SK-N-SH (cell line): ENCODE data around the gene LRRC40. TPM values are rescaled to one million over a fixed set of nuclear protein-coding genes. Genes with fewer than 3 reads are reported as not detected.

Experiments
- CTCF ChIA-PET: fragments of 300-600, 350-600 bp; formaldehyde crosslinking; extraction: SDS; loops from one replicate; lab custom pipeline; 2021; lab: Yijun Ruan, JAX
- POLR2A ChIA-PET: fragments of 350-600 bp; sonication (Branson Sonifier 250); formaldehyde crosslinking; extraction: SDS; loops from one replicate; lab custom pipeline; 2020; ENCODE audit warnings: antibody characterized with exemption, inconsistent platforms; lab: Yijun Ruan, JAX
- DNase-seq: peaks from one replicate; pipeline ENCODE4 v3.0.0; 2012
- H2AFZ ChIP-seq: fragments of 200-600 bp; sonication (generic); 2 replicates; pipeline ENCODE4 v1.8.1; 2016; ENCODE audit warnings: antibody characterized with exemption, mild to moderate bottlenecking, low read depth
- H3F3A ChIP-seq: fragments of 200-600 bp; sonication (generic); replicated peaks from 2 replicates; pipeline ENCODE3; 2016; ENCODE audit warnings: antibody characterized with exemption, mild to moderate bottlenecking; ENCODE audit not compliant: insufficient read depth
- H3K27ac ChIP-seq, 2 experiments: fragments of 200-500 bp in 1 of 2; fragments of 200-600 bp in 1 of 2; sonication (Bioruptor generic) in 1 of 2; sonication (generic), shearing (Covaris generic) in 1 of 2; 2 replicates each; pipeline versions ENCODE4 v1.5.1 to v1.6.1; 2014 to 2016; ENCODE audit warnings: low read depth in 2 of 2, inconsistent platforms in 1 of 2, low read length in 1 of 2, mild to moderate bottlenecking in 1 of 2, mixed read lengths in 1 of 2
- H3K27me3 ChIP-seq: fragments of 200-600 bp; sonication (generic), shearing (Covaris generic); 2 replicates; pipeline ENCODE4 v1.6.1; 2016; ENCODE audit warnings: mixed run types; ENCODE audit not compliant: insufficient read depth
- H3K36me3 ChIP-seq, 2 experiments: fragments of 200-500 bp in 1 of 2; fragments of 200-600 bp in 1 of 2; sonication (Bioruptor generic) in 1 of 2; sonication (generic) in 1 of 2; replicated peaks in 1 of 2; 2 replicates each; pipeline versions ENCODE3 to v1.5.1; 2014 to 2016; ENCODE audit warnings: low read length in 1 of 2, mild to moderate bottlenecking in 1 of 2; ENCODE audit not compliant: insufficient read depth in 2 of 2, control insufficient read depth in 1 of 2
- H3K4me1 ChIP-seq, 2 experiments: fragments of 200-500 bp in 1 of 2; fragments of 200-600 bp in 1 of 2; sonication (Bioruptor generic) in 1 of 2; sonication (generic), shearing (Covaris generic) in 1 of 2; 2 replicates each; pipeline versions ENCODE4 v1.5.1 to v1.6.1; 2014 to 2016; ENCODE audit warnings: low read depth in 1 of 2, low read length in 1 of 2, mixed run types in 1 of 2; ENCODE audit not compliant: insufficient read depth in 2 of 2, control insufficient read depth in 1 of 2
- H3K4me2 ChIP-seq: fragments of 200-600 bp; sonication (generic), shearing (Covaris generic); 2 replicates; pipeline ENCODE4 v1.6.1; 2017; ENCODE audit warnings: mixed run types
- H3K4me3 ChIP-seq, 2 experiments: fragments of 200-500 bp in 1 of 2; fragments of 200-600 bp in 1 of 2; sonication (Bioruptor generic) in 1 of 2; sonication (generic), shearing (Covaris generic) in 1 of 2; 2 replicates each; pipeline versions ENCODE4 v1.5.1 to v1.8.1; 2014 to 2016; ENCODE audit warnings: low read depth in 2 of 2, inconsistent platforms in 1 of 2, low read length in 1 of 2, mild to moderate bottlenecking in 1 of 2, mixed read lengths in 1 of 2, moderate library complexity in 1 of 2
- H3K79me2 ChIP-seq: fragments of 200-600 bp; sonication (generic); 2 replicates; pipeline ENCODE4 v1.8.1; 2017; ENCODE audit warnings: mild to moderate bottlenecking; ENCODE audit not compliant: insufficient read depth
- H3K9ac ChIP-seq: fragments of 200-600 bp; sonication (generic); 2 replicates; pipeline ENCODE4 v1.6.1; 2017; ENCODE audit warnings: mixed run types
- H3K9me2 ChIP-seq: fragments of 200-600 bp; sonication (generic); 2 replicates; pipeline ENCODE4 v1.6.1; 2017; ENCODE audit warnings: mixed run types
- H3K9me3 ChIP-seq: fragments of 200-600 bp; sonication (generic); 2 replicates; pipeline ENCODE4 v1.6.1; 2017; ENCODE audit warnings: mixed run types, mild to moderate bottlenecking, moderate library complexity
- H4K20me1 ChIP-seq: fragments of 200-600 bp; sonication (generic); 2 replicates; pipeline ENCODE4 v1.6.1; 2017; ENCODE audit warnings: mild to moderate bottlenecking, mixed run types; ENCODE audit not compliant: insufficient read depth
- CHD2 ChIP-seq: fragments of 150-350 bp; IDR thresholded peaks from 2 replicates; pipeline ENCODE4 v1.6.1; 2018; ENCODE audit warnings: low read length; ENCODE audit not compliant: partially characterized antibody
- CTCF ChIP-seq: fragments of 200-600 bp; sonication (generic); IDR thresholded peaks from 2 replicates; pipeline ENCODE4 v1.6.1; 2017; ENCODE audit warnings: antibody characterized with exemption, mild to moderate bottlenecking, moderate library complexity
- ELF1 ChIP-seq: IDR thresholded peaks from 2 replicates; pipeline ENCODE4 v1.4.0; 2012
- FOSL2 ChIP-seq: IDR thresholded peaks from 2 replicates; pipeline ENCODE4 v1.4.0; 2012; ENCODE audit warnings: low read depth, mild to moderate bottlenecking, moderate library complexity, borderline replicate concordance
- FOXJ3 ChIP-seq: sonication (generic); formaldehyde crosslinking; IDR thresholded peaks from 2 replicates; pipeline ENCODE4 v1.5.1; 2020; ENCODE audit warnings: mild to moderate bottlenecking, missing genetic modification reagents
- FOXM1 ChIP-seq: IDR thresholded peaks from 2 replicates; pipeline ENCODE4 v1.4.0; 2012; ENCODE audit warnings: low read depth, mild to moderate bottlenecking
- GABPA ChIP-seq: IDR thresholded peaks from 2 replicates; pipeline ENCODE4 v1.4.0; 2012; ENCODE audit warnings: low read depth, mild to moderate bottlenecking
- GATA2 ChIP-seq: sonication (generic); formaldehyde crosslinking; IDR thresholded peaks from 2 replicates; pipeline ENCODE4 v1.5.0; 2020; ENCODE audit warnings: mild to moderate bottlenecking, missing genetic modification reagents
- IRF3 ChIP-seq: fragments of 150-350 bp; IDR thresholded peaks from 2 replicates; pipeline ENCODE4 v1.6.1; 2016; ENCODE audit warnings: mild to moderate bottlenecking, low read depth, low read length
- MAX ChIP-seq: IDR thresholded peaks from 2 replicates; pipeline ENCODE4 v1.4.0; 2012; ENCODE audit warnings: low read depth
- MXI1 ChIP-seq: IDR thresholded peaks from 2 replicates; pipeline ENCODE4 v1.6.1; 2012; ENCODE audit warnings: mild to moderate bottlenecking, low read depth, low read length, improper control_type of control experiment
- RAD21 ChIP-seq: IDR thresholded peaks from 2 replicates; pipeline ENCODE4 v1.6.1; 2012; ENCODE audit warnings: mild to moderate bottlenecking, low read length
- RCOR1 ChIP-seq: fragments of 150-350 bp; IDR thresholded peaks from 2 replicates; pipeline ENCODE4 v1.6.1; 2017; ENCODE audit warnings: antibody characterized with exemption, low read length
- RXRA ChIP-seq: IDR thresholded peaks from 2 replicates; pipeline ENCODE4 v1.4.0; 2012; ENCODE audit warnings: low read depth, mild to moderate bottlenecking, borderline replicate concordance
- SMC3 ChIP-seq: IDR thresholded peaks from 2 replicates; pipeline ENCODE4 v1.6.1; 2012; ENCODE audit warnings: low read depth, low read length, improper control_type of control experiment
- TAF1 ChIP-seq: IDR thresholded peaks from 2 replicates; pipeline ENCODE4 v1.6.1; 2012; ENCODE audit warnings: low read depth, mild to moderate bottlenecking, low read length, moderate library complexity, borderline replicate concordance
- USF1 ChIP-seq: IDR thresholded peaks from 2 replicates; pipeline ENCODE4 v1.4.0; 2012; ENCODE audit warnings: low read depth, borderline replicate concordance
- YY1 ChIP-seq: IDR thresholded peaks from 2 replicates; pipeline ENCODE4 v1.4.0; 2012; ENCODE audit warnings: low read depth, mild to moderate bottlenecking
- ZBTB33 ChIP-seq: IDR thresholded peaks from 2 replicates; pipeline ENCODE4 v1.4.0; 2012; ENCODE audit warnings: low read depth, borderline replicate concordance
- WGBS: methylation state at CpG from one replicate; pipeline ENCODE4 v1.1.6; 2017; ENCODE audit warnings: low lambda C conversion rate; 5-methylcytosine and 5-hydroxymethylcytosine counted together
- polyA plus RNA-seq, 3 experiments: library from polyadenylated mRNA; depleted of rRNA; stranded (reverse); fragments of >200 nt; gene quantifications; 2 replicates each; pipeline ENCODE4 v1.2.3, GENCODE V29; 2012

LRRC40 gene
- polyA plus RNA-seq, 1 of the 3 experiments (the other 2 are of a cell fraction): 5.6 TPM

GRCh38 chr1:70220517-70221237 lies 15.3 kb upstream of the LRRC40 start:
- peak overlapping the region; percentile 96 for H3K9ac ChIP-seq
- H2AFZ ChIP-seq: peak overlapping the region; percentile 88
- TF ChIP-seq TAF1: no peak
- no peak for TF ChIP-seq FOSL2
- no peak for TF ChIP-seq MAX
- TF ChIP-seq MXI1: no peak
- TF ChIP-seq YY1: no peak
- TF ChIP-seq RXRA: no peak
- TF ChIP-seq USF1: no peak
- CTCF ChIA-PET: interaction anchor here (0.9 to 1.1 kb wide), 3 partner anchors 14 to 35 kb away, joined by 3 read pairs; no protein-coding TSS in a partner anchor
- peaks cover 33% of the 10 kb centered on the region for H4K20me1 ChIP-seq
- H3K27me3 ChIP-seq: no peaks in the 10 kb centered on the region
- no peak for DNase-seq
- peaks cover 0 to 18% of the 10 kb centered on the region in 2 experiments; a peak in 3 of 4 replicates for H3K4me1 ChIP-seq
- H3K9me3 ChIP-seq: no peaks in the 10 kb centered on the region
- peaks cover 96% of the 10 kb centered on the region for H3K79me2 ChIP-seq
- peak overlapping the region; percentile 88; the same call in 1 of the 2 replicates for H3K4me2 ChIP-seq
- no peaks in the 10 kb centered on the region for H3K9me2 ChIP-seq
- POLR2A ChIA-PET: interaction anchor here (0.7 to 2.0 kb wide), 8 partner anchors 11 to 190 kb away, joined by 3 to 16 read pairs (median 8); partner anchors contain the start of genes ANKRD13C, CTH and LRRC40
- H3K27ac ChIP-seq: peak overlapping the region; percentile 93 to 94
- H3K36me3 ChIP-seq: peaks cover 35 to 40% of the 10 kb centered on the region in 2 experiments
- H3K4me3 ChIP-seq: peak overlapping the region; percentile 78 to 80
- 52% methylated on average over 17 of the region's 17 CpGs for WGBS
- peaks cover 24% of the 10 kb centered on the region for H3F3A ChIP-seq

GRCh38 chr1:70220015-70220414 lies 14.6 kb upstream of the LRRC40 start:
- H3K36me3 ChIP-seq: peaks cover 29 to 35% of the 10 kb centered on the region in 2 experiments
- peaks cover 27% of the 10 kb centered on the region for H4K20me1 ChIP-seq
- no peak overlapping the region for H3K4me3 ChIP-seq
- ChIA-PET CTCF (interaction anchor here (1.1 kb wide), 1 partner anchor 35 kb away, joined by 3 read pairs; no protein-coding TSS in a partner anchor), POLR2A (interaction anchor here (1.8 to 2.0 kb wide), 3 partner anchors 12 to 134 kb away, joined by 9 to 16 read pairs (median 12); partner anchors contain the start of genes ANKRD13C and LRRC40)
- H3F3A ChIP-seq: peaks cover 24% of the 10 kb centered on the region
- no peak for DNase-seq
- no peaks in the 10 kb centered on the region for H3K27me3 ChIP-seq
- peak overlapping the region in 1 of 2 experiments; percentile 94; a peak in 1 of 4 replicates for H3K27ac ChIP-seq
- WGBS: 70% methylated on average over 2 of the region's 2 CpGs
- H3K4me2 ChIP-seq: no peak overlapping the region
- H3K4me1 ChIP-seq: peaks cover 0 to 18% of the 10 kb centered on the region in 2 experiments; a peak in 3 of 4 replicates
- peaks cover 96% of the 10 kb centered on the region for H3K79me2 ChIP-seq
- no peak overlapping the region for H2AFZ ChIP-seq
- H3K9ac ChIP-seq: no peak overlapping the region
- no peaks in the 10 kb centered on the region for H3K9me2 ChIP-seq
- H3K9me3 ChIP-seq: no peaks in the 10 kb centered on the region
- no peak for TF ChIP-seq CHD2
- TF ChIP-seq ZBTB33: no peak
- no peak for TF ChIP-seq FOXM1
- TF ChIP-seq FOSL2: no peak
- no peak for TF ChIP-seq CTCF
- TF ChIP-seq RAD21: no peak
- no peak for TF ChIP-seq RCOR1
- TF ChIP-seq MAX: no peak
- no peak for TF ChIP-seq FOXJ3 (CRISPR knock-in tag)
- TF ChIP-seq IRF3: no peak
- TF ChIP-seq TAF1: no peak
- no peak for TF ChIP-seq GABPA
- TF ChIP-seq GATA2 (CRISPR knock-in tag): no peak
- no peak for TF ChIP-seq ELF1
- no peak for TF ChIP-seq SMC3
